Esophagus squamous epithelium (tissue), 5 donors: ENCODE measurements around the gene IFNAR2. TPM values are rescaled to one million over a fixed set of nuclear protein-coding genes. Genes with fewer than 3 reads are reported as not detected.

Experiments used
- DNase-seq: peaks from one replicate; lab custom pipeline; 2025; lab: John Stamatoyannopoulos, UW
- H3K27ac ChIP-seq, 4 donors: fragments of 200-600 bp; sonication (generic); one replicate each; pipeline ENCODE4 v1.5.1; 2016 to 2019; ENCODE audit warnings: mild to moderate bottlenecking in 1 of 4
- H3K27me3 ChIP-seq, 4 donors: fragments of 200-600 bp; sonication (generic); 1 replicate in 3 of 4; 2 replicates in 1 of 4; pipeline versions ENCODE4 v1.5.1 to v1.6.0; 2017 to 2021; ENCODE audit warnings: antibody characterized with exemption in 1 of 4
- H3K36me3 ChIP-seq, 3 donors: fragments of 200-600 bp; sonication (generic); one replicate each; pipeline ENCODE4 v1.5.1; 2016 to 2019
- H3K4me1 ChIP-seq, 3 donors: fragments of 200-600 bp; sonication (generic); one replicate each; pipeline ENCODE4 v1.5.1; 2017 to 2019
- H3K4me3 ChIP-seq, 4 donors: fragments of 200-600 bp; sonication (generic); 1 replicate in 3 of 4; 2 replicates in 1 of 4; pipeline ENCODE4 v1.5.1; 2016 to 2019; ENCODE audit warnings: mild to moderate bottlenecking in 2 of 4, moderate library complexity in 1 of 4
- H3K9me3 ChIP-seq, 3 donors: fragments of 200-600 bp; sonication (generic); one replicate each; pipeline ENCODE4 v1.5.1; 2016 to 2019
- CTCF ChIP-seq, 6 experiments: fragments of 450-650 bp in 4 of 6; fragments of 200-600 bp in 2 of 6; sonication (generic) in 2 of 6; IDR thresholded peaks; one replicate each; pipeline ENCODE4 v1.5.1; 2016 to 2019; ENCODE audit warnings: antibody characterized with exemption in 6 of 6, mild to moderate bottlenecking in 4 of 6, moderate library complexity in 4 of 6
- POLR2A ChIP-seq, 4 donors: fragments of 450-650 bp; IDR thresholded peaks; one replicate each; pipeline ENCODE4 v1.6.1; 2017; ENCODE audit warnings: antibody characterized with exemption in 4 of 4, mild to moderate bottlenecking in 4 of 4, moderate library complexity in 3 of 4
- WGBS, 2 donors: methylation state at CpG; one replicate each; pipeline ENCODE4 v1.1.5; 2018; 5-methylcytosine and 5-hydroxymethylcytosine counted together
- intact Hi-C: fragments of 100-400 bp; cut with DNase I; formaldehyde crosslinking; loops from one replicate; pipeline ENCODE4 v1.15.0; 2022
- total RNA-seq, 4 donors: library from RNA; depleted of rRNA; stranded (reverse); fragments of >200 nt; gene quantifications; one replicate each; pipeline ENCODE4 v1.1.0, GENCODE V29; 2016
- donor health status: DM: yes; HTN: yes; CAD: no.

The IFNAR2 gene
- total RNA-seq, 4 donors from 2014 or later: 4.0 to 13.3 (median 7.0) TPM

- H3K9me3 ChIP-seq: no peaks in the 10 kb centered on the region
- peak overlapping the region in 1 of 4 donors; percentile 42 for H3K27ac ChIP-seq
- no peaks in the 10 kb centered on the region for H3K36me3 ChIP-seq
- intact Hi-C loops: loop anchor here (10.0 kb wide), 1 partner anchor 149 kb away; no protein-coding TSS in a partner anchor
- H3K27me3 ChIP-seq: no peaks in the 10 kb centered on the region
- TF ChIP-seq POLR2A (IDR thresholded peaks at IDR 0.05): no peak
- TF ChIP-seq CTCF (IDR thresholded peaks at IDR 0.05): no peak
- no peak overlapping the region for H3K4me3 ChIP-seq
- 60 to 74% methylated on average over 4 of the region's 5 CpGs for WGBS, 2 donors
- DNase-seq: no peak
- H3K4me1 ChIP-seq: peaks cover 0 to 17% (median 10%) of the 10 kb centered on the region in 3 donors
Measured at GRCh38 chr21:33205476-33205875, 24.3 kb upstream of the IFNAR2 start.

- TF ChIP-seq CTCF (IDR thresholded peaks at IDR 0.05) (no peak), POLR2A (IDR thresholded peaks at IDR 0.05) (no peak)
- Histone ChIP-seq H3K9me3 (no peaks in the 10 kb centered on the region), H3K27me3 (no peaks in the 10 kb centered on the region), H3K4me3 (no peak overlapping the region), H3K27ac (no peak overlapping the region), H3K4me1 (peaks cover 0 to 24% (median 15%) of the 10 kb centered on the region in 3 donors), H3K36me3 (no peaks in the 10 kb centered on the region)
- intact Hi-C loops: loop anchor here (10.0 kb wide), 1 partner anchor 148 kb away; no protein-coding TSS in a partner anchor
- 82 to 90% methylated on average over 10 of the region's 10 CpGs for WGBS, 2 donors
- no peak for DNase-seq
Measured at GRCh38 chr21:33206771-33207281, 22.9 kb upstream of the IFNAR2 start.

GRCh38 chr21:33207449-33208149 is 22.1 kb upstream of the IFNAR2 start:
- Histone ChIP-seq H3K27me3 (no peaks in the 10 kb centered on the region), H3K4me1 (peaks cover 4 to 31% (median 21%) of the 10 kb centered on the region in 3 donors), H3K9me3 (no peaks in the 10 kb centered on the region), H3K27ac (no peak overlapping the region), H3K4me3 (no peak overlapping the region), H3K36me3 (no peaks in the 10 kb centered on the region)
- intact Hi-C loops: loop anchor here (10.0 kb wide), 1 partner anchor 147 kb away; no protein-coding TSS in a partner anchor
- WGBS, 2 donors: 54 to 96% methylated on average over 3 to 4 of the region's 4 CpGs
- DNase-seq: no peak
- no peak for TF ChIP-seq CTCF (IDR thresholded peaks at IDR 0.05)
- TF ChIP-seq POLR2A (IDR thresholded peaks at IDR 0.05): no peak

- Histone ChIP-seq H3K9me3 (no peaks in the 10 kb centered on the region), H3K27ac (no peak overlapping the region), H3K4me1 (peaks cover 5 to 32% (median 18%) of the 10 kb centered on the region in 3 donors), H3K4me3 (no peak overlapping the region), H3K27me3 (no peaks in the 10 kb centered on the region), H3K36me3 (no peaks in the 10 kb centered on the region)
- no peak for DNase-seq
- 32 to 96% methylated on average over 1 of the region's 1 CpG for WGBS, 2 donors
- no peak for TF ChIP-seq CTCF (IDR thresholded peaks at IDR 0.05)
- no peak for TF ChIP-seq POLR2A (IDR thresholded peaks at IDR 0.05)
- intact Hi-C loops: loop anchor here (10.0 kb wide), 1 partner anchor 146 kb away; no protein-coding TSS in a partner anchor
Measured at GRCh38 chr21:33208534-33208933, 21.2 kb upstream of the IFNAR2 start.

- Histone ChIP-seq H3K27ac (peak overlapping the region in 1 of 4 donors; percentile 50), H3K36me3 (no peaks in the 10 kb centered on the region), H3K9me3 (no peaks in the 10 kb centered on the region), H3K4me1 (peaks cover 9 to 36% (median 21%) of the 10 kb centered on the region in 3 donors), H3K27me3 (no peaks in the 10 kb centered on the region), H3K4me3 (no peak overlapping the region)
- intact Hi-C loops: no loop called here
- TF ChIP-seq CTCF (IDR thresholded peaks at IDR 0.05): no peak
- TF ChIP-seq POLR2A (IDR thresholded peaks at IDR 0.05): no peak
- no peak for DNase-seq
- WGBS, 2 donors: 75 to 85% methylated on average over 7 of the region's 7 CpGs
Measured at GRCh38 chr21:33211305-33211704, 18.4 kb upstream of the IFNAR2 start.
